Measurements from ENCODE around the gene STAM. TPM values are rescaled to one million over a fixed set of nuclear protein-coding genes. Genes with fewer than 3 reads are reported as not detected.

The STAM gene
- total RNA-seq, 1 donor from 2014 or later, result 22.8 TPM

DNA sequence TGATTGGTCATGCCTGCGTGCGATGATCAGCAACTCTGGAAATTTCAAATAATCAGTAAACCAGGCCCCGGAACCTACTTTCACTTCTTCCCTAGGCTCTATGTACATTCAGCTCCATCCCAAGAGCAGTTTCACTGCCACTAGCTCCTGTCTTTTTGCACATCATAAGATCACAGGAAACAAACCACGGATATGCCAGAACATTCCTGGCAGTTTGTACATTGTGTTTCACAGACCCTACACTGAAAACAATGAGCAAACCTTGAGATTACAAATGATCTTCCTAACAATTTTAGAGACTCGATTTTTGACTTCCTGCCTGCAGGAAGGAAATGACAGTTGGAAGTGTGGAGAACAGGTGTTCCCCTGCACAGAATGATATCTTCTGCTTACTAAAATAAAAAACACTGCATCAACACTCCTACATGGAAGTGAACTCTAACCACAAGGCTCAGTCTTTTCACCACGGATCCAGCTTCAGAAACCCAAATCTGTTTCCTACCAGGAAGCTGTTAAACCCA is 100.5 kb downstream of the STAM start:
- DNase-seq, result no peak
- intact Hi-C loops (cut with micrococcal nuclease), result loop anchor here (5.0 kb wide), 1 partner anchor 137 kb away; no protein-coding TSS in a partner anchor
- peak; percentile 54 for ATAC-seq

DNA sequence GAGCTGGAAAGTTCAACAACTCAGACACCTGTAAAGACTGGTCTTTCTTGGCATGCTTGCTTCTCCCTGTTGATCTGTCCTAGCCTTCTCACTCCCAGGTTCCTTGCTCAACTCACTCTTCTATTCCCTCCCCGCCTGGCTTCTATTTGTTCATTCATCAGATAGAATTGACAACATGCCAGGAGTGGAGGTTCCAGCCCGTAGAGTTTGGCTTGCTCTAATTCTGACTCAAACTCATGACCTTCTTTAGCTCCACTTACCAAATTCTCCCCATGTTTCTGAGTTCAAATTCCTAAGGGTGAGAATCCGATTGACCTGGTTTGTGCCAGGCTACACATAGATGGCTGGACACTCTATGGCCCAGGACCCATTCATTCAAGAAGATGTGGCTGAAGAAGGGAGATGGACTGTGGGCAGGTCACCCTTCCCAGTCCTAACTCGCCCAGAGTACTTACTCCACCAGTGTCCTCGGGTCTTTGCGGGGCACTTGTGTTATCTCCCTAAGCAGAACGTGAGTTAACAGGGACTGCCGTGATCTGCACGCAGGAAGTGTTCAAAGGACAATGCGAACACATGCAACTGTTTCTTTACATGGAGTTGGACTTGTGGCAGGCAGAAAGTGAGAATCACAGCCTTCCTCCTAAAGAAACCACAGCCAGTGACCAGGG is 104.1 kb downstream of the STAM start:
- no peak for DNase-seq
- ATAC-seq, result peak; percentile 42
- intact Hi-C loops (cut with micrococcal nuclease), result no loop called here

DNA sequence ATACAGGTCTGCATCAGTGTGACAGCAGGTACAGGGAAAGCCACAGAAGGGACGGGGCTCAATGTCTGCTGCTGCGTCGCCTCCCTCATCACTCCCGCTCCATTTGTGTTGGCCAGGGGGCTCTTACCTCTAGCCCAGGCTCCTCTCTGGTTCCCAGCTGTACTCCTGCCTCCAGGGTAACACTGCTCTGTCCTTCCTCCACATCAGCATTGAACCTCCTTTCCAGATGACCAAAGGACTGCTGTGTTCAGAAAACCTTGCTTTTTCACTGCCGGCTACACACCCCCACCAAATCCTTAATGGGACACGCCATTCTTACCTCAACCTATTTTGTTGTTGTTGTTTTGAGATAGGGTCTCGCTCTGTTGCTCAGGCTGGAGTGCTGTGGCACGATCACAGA is 105.9 kb downstream of the STAM start:
- DNase-seq (no peak), ATAC-seq (no peak)
- intact Hi-C loops (cut with micrococcal nuclease), result no loop called here

DNA sequence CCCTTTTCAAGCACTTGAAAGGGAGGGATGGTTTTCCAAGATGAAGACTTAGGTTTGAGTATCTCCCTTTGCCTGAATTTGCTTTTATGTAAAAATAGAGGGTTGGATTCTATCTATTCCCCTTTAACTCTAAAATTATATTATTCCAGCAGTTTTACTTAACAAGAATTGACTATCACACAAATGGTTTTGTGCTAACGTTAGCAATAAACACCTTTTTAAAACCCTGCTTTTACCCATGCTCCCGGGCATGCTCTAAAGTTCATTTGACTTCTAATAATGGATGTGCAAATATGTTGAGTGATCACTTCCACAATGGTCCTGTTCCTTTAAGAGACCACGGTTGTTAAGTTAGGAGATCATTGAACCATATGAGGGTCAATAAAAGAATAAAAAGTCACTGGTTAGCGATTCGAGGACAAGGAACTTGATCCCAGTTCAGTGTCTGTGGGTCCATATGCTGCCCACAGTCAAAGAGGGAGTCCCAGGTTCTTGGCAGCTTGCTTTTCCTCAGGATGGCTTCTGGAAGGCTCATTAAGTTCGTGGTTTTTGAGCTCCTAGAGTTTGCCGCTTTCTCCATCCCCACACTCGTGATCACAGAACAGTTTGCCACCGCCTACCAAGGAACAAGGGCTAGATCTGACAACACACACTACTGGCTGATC is 108.0 kb downstream of the STAM start, which contains the start of gene TMEM236:
TSS of gene TMEM236 (plus strand) at position 421 of the 665 bp plus-strand sequence. CDS start at position 516, 95 bp downstream.
- intact Hi-C loops (cut with micrococcal nuclease), result no loop called here
- ATAC-seq (no peak), DNase-seq (no peak)

DNA sequence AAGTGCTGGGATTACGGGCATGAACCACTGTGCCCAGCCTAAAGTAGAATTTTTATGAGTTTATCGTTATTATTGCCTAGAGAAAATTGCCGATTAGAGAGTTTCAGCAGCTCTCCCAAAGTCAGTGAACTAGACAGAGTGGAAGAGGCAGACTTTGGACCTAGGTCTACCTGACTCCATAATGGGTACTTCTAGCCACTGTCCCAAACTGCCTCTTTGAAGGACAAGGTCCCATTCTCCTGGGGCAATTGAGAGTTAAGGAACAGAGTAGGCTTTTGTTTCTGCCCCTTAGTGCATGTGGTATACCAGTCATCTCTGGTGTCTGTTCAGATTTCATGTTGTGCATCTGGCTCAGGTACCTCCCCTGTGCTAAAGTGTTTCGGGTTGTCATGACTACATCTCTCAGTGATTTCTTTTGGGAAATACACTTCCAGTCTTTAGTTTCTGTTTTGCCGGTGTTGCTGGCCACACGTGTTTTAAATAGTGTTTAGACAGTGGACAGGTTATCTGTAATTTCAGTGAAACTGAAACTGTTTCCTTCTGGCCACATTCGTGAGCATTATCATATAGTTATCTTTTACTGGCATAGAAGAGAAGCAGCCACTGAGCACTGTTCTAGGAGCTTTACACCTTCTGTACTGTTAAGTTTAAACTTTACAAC is 112.7 kb downstream of the STAM start:
- ATAC-seq (no peak), DNase-seq (no peak)
- intact Hi-C loops (cut with micrococcal nuclease), result no loop called here

DNA sequence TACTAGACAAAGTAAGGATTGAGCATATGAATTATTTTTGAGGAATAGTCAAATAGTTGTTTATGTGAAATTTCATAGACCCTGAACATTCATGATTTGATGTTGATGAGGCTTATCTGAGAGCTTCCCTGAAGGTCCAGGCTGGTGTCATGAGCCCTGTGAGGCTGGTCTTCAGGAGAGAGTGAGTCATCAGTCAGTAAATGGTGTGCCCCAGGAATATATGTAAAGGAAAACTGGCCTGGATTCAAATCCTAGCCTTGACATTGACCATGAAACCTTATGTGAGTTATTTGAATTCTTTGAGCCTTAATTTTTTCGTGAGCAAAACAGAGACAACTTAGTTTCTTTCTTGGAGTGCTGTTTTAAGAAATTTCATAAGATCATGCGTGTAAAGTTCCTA is 114.2 kb downstream of the STAM start:
- DNase-seq, result no peak
- no peak for ATAC-seq
- intact Hi-C loops (cut with micrococcal nuclease), result no loop called here

DNA sequence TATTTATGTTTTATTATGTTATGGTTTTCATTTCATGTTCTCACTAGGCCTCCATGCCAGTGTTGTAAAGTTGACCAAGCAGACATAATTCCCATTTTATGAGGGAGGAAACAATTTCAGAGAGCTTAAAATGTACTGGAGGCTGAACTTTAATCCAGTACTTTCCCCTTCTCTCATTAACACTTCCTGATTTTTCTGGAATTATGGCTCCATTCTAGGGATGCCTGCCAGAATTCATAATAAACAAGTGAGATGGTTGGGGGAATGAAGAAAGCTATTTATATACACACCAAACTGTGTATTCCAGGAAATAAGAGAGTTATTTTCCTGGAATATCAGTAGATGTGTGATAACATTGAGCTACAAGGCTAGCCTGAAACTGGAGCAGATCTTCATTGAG is 114.9 kb downstream of the STAM start:
- intact Hi-C loops (cut with micrococcal nuclease), result no loop called here
- no peak for ATAC-seq
- no peak for DNase-seq

DNA sequence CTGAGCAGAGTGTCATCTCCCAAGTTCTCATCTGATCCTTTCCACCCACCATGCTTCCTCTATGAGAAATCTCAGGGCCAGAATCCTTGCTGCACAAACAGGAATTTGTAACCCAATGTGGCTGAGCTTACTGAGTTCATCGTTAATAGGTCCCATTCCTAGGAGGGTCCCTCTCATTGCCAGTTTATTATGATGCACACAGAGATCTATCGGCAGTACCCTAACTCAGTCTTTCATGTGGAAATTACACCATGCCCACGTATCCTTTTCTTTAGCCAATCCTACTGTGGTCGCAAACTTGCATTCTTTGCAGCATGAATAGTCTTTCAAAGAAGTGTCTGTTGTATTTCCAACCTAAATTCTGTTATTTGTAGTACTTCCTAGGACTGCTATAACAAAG is 120.2 kb downstream of the STAM start:
- intact Hi-C loops (cut with micrococcal nuclease), result no loop called here
- ATAC-seq, result no peak

DNA sequence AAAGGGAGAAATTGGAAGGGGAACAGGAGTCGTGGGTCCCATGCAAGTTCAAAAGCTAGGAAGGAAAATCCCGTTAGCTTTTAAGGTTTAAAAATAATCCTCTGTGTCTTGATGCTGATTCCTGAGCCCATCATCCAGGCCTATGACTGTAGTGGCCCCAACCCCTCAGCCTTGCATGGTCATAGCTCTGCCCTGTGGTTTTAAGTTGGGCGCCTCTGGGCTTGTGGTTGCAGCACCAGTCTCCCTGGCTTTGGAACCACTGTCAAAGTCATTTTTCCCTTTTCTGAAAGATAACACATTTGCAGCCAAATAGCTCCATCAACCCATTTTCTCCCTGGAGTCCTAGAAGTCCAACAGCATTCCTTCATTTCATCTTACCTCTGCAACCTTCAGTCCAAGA is 121.7 kb downstream of the STAM start:
- DNase-seq (no peak), ATAC-seq (no peak)
- intact Hi-C loops (cut with micrococcal nuclease), result no loop called here

More for the DNA sequence above, 120.2 kb downstream of the STAM start:
- DNase-seq, result no peak

Other genes starting within 250 kb of the STAM start
- 7.4 TPM for gene ST8SIA6, start 189.6 kb upstream of the STAM start, total RNA-seq
- 160 TPM for gene HACD1, start 26.8 kb upstream of the STAM start, total RNA-seq
- gene TMEM236, start 108.0 kb downstream of the STAM start, total RNA-seq, result 0.30 TPM
- 26.7 TPM for gene MRC1, start 165.2 kb downstream of the STAM start, total RNA-seq